SU-DHL-6 (cell line): ENCODE data around the gene THAP7.

ENCODE experiments used
- H2AFZ ChIP-seq: fragments of 200-600 bp; sonication (generic); 2 replicates; pipeline ENCODE4 v1.6.1; 2014; ENCODE audit warnings: low read depth, mild to moderate bottlenecking, moderate library complexity, mixed read lengths, antibody characterized with exemption, low read length; ENCODE audit not compliant: severe bottlenecking
- H3F3A ChIP-seq: fragments of 200-600 bp; shearing (Covaris generic); 2 replicates; pipeline ENCODE4 v1.6.0; 2016; ENCODE audit warnings: antibody characterized with exemption, mild to moderate bottlenecking; ENCODE audit not compliant: insufficient read depth
- H3K27ac ChIP-seq: fragments of 200-600 bp; sonication (generic); 2 replicates; pipeline ENCODE4 v1.5.1; 2016; ENCODE audit warnings: low read depth, mild to moderate bottlenecking, low read length, moderate library complexity, mixed read lengths
- H3K27me3 ChIP-seq: fragments of 200-600 bp; sonication (generic), shearing (Covaris generic); 2 replicates; pipeline ENCODE4 v1.6.0; 2014; ENCODE audit warnings: mild to moderate bottlenecking, low read length
- H3K36me3 ChIP-seq: fragments of 200-600 bp; sonication (generic); 2 replicates; pipeline ENCODE4 v1.6.1; 2014; ENCODE audit warnings: mild to moderate bottlenecking, low read length, mixed read lengths
- H3K4me2 ChIP-seq: fragments of 300-600, 200-600 bp; shearing (Covaris generic), sonication (generic); 2 replicates; pipeline ENCODE4 v1.6.0; 2014; ENCODE audit warnings: low read length, low read depth, mild to moderate bottlenecking; ENCODE audit not compliant: poor library complexity, severe bottlenecking
- H3K4me3 ChIP-seq: fragments of 200-600 bp; sonication (generic); 2 replicates; pipeline ENCODE4 v1.5.1; 2014; ENCODE audit warnings: antibody characterized with exemption, low read length, mild to moderate bottlenecking, mixed read lengths; ENCODE audit not compliant: insufficient read depth, poor library complexity, severe bottlenecking
- H3K79me2 ChIP-seq: fragments of 200-600 bp; sonication (generic); 2 replicates; pipeline ENCODE4 v1.6.1; 2014; ENCODE audit warnings: mild to moderate bottlenecking, low read length, moderate library complexity; ENCODE audit not compliant: insufficient read depth
- H3K9ac ChIP-seq: fragments of 200-600 bp; sonication (generic); 2 replicates; pipeline ENCODE4 v1.7.0; 2014; ENCODE audit warnings: mild to moderate bottlenecking, low read length
- H3K9me2 ChIP-seq: fragments of 200-600 bp; sonication (generic); replicated peaks from 2 replicates; pipeline ENCODE4 v1.6.1; 2014; ENCODE audit warnings: low read length; ENCODE audit not compliant: insufficient read depth
- H3K9me3 ChIP-seq: fragments of 200-600 bp; sonication (generic); 2 replicates; pipeline ENCODE4 v1.6.1; 2014; ENCODE audit warnings: low read length, mixed read lengths; ENCODE audit not compliant: insufficient read depth
- H4K20me1 ChIP-seq: fragments of 200-600 bp; sonication (generic); 2 replicates; pipeline ENCODE4 v1.6.1; 2014; ENCODE audit warnings: low read depth, mild to moderate bottlenecking, antibody characterized with exemption, low read length, moderate library complexity, mixed read lengths
- EZH2phosphoT487 ChIP-seq: fragments of 200-600 bp; sonication (generic), shearing (Covaris generic); conservative IDR thresholded peaks from 2 replicates; pipeline ENCODE4 v1.6.1; 2018; ENCODE audit warnings: mild to moderate bottlenecking, antibody characterized with exemption, low read length, moderate library complexity, mixed read lengths
- TF ChIP-seq, protein P1 (sequence below): fragments of 200-600 bp; sonication (generic); IDR thresholded peaks from one replicate; pipeline ENCODE4 v1.5.1; 2017; ENCODE audit warnings: antibody characterized with exemption, mild to moderate bottlenecking, low read length, moderate library complexity; ENCODE audit not compliant: insufficient read depth, poor library complexity, severe bottlenecking

THAP7 gene

DNA sequence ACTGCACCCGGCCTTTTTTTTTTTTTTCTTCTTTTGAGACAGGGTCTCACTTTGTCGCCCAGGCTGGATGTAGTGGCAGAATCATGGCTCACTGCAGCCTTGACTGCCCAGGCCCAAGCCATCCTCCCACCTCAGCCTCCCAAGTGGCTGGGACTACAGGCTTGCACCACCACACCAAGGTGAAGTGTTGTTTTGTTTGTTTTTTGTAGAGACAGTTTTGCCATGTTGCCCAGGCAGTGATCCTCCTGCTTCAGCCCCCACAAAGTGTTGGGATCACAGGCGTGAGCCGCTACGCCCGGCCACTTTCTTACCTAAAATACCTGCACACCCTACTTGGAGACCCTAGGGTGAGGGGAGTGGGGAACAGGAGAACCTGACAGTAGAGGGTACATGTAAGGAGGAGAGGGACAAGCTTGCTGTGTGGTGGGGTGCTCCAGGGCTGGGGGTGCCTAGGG lies 39.4 kb downstream of the THAP7 start:
- Histone ChIP-seq H3K36me3 (no peaks in the 10 kb centered on the region), H3K9me2 (no peaks in the 10 kb centered on the region), H3K9me3 (no peaks in the 10 kb centered on the region), H3K9ac (no peak overlapping the region), H3K27ac (no peak overlapping the region), H3K4me2 (no peak overlapping the region), H3K79me2 (no peaks in the 10 kb centered on the region), H2AFZ (no peak overlapping the region), H4K20me1 (no peaks in the 10 kb centered on the region), H3F3A (no peaks in the 10 kb centered on the region), H3K27me3 (no peaks in the 10 kb centered on the region), H3K4me3 (no peak overlapping the region)
- no peak for TF ChIP-seq EZH2phosphoT487
- TF ChIP-seq, protein P1, sequence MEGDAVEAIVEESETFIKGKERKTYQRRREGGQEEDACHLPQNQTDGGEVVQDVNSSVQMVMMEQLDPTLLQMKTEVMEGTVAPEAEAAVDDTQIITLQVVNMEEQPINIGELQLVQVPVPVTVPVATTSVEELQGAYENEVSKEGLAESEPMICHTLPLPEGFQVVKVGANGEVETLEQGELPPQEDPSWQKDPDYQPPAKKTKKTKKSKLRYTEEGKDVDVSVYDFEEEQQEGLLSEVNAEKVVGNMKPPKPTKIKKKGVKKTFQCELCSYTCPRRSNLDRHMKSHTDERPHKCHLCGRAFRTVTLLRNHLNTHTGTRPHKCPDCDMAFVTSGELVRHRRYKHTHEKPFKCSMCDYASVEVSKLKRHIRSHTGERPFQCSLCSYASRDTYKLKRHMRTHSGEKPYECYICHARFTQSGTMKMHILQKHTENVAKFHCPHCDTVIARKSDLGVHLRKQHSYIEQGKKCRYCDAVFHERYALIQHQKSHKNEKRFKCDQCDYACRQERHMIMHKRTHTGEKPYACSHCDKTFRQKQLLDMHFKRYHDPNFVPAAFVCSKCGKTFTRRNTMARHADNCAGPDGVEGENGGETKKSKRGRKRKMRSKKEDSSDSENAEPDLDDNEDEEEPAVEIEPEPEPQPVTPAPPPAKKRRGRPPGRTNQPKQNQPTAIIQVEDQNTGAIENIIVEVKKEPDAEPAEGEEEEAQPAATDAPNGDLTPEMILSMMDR = no peak

DNA sequence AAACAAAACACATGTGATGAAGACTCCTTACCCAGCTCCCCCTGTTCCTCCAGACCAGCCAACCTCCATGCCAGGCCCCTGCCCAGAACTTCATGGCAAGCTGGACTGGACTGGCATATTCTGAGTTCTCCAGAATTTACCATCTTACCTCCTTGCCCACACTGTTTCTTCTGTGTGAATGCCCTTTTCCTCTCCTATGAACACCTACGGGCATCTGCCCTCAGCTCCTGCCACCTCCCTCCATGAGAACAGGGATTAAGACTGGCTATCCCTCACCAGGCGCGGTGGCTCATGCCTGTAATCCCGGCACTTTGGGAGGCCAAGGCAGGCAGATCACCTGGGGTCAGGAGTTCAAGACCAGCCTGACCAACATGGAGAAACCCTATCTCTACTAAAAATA lies 41.3 kb downstream of the THAP7 start:
- Histone ChIP-seq H3F3A (no peaks in the 10 kb centered on the region), H3K27me3 (no peaks in the 10 kb centered on the region), H3K79me2 (no peaks in the 10 kb centered on the region), H3K9ac (no peak overlapping the region), H2AFZ (no peak overlapping the region), H4K20me1 (no peaks in the 10 kb centered on the region), H3K27ac (no peak overlapping the region), H3K4me3 (no peak overlapping the region), H3K9me2 (no peaks in the 10 kb centered on the region), H3K9me3 (no peaks in the 10 kb centered on the region), H3K36me3 (no peaks in the 10 kb centered on the region), H3K4me2 (no peak overlapping the region)
- TF ChIP-seq, protein P1 = no peak
- TF ChIP-seq EZH2phosphoT487 = no peak

DNA sequence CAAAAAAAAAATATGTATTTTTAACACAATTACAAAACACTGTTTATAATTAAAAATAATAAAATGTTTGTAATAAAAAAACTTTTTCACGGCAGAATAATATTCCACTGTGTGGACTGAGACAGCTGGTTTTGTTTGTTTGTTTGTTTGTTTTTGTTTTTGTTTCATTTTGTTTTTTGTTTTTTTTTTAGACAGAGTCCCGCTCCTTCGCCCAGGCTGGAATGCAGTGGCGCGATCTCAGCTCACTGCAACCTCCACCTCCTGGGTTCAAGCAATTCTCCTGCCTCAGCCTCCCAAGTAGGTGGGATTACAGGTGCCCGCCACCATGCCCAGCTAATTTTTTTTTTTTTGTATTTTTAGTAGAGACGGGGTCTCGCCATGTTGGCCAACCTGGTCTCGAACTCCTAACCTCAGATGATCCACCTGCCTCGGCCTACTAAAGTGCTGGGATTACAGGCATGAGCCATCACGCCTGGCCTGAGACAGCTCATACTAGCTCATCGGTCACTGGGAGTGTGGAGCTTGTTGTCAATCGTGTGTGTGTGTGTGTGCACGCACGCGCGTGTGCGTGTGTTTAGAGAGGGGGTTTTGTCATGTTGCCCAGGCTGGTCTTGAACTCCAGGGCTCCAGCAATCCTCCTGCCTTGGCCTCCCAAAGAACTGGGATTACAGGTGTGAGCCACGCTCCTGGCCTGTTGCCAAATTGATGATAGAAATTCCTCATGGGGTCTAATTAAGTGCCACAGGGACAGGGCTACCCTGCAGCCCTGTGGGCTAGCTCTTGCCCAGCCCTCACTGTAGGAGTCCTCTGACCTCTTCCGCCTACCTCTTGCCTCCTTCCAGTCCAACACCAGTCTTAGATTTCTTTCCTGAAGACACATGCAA lies 42.1 kb downstream of the THAP7 start:
- Histone ChIP-seq H4K20me1 (no peaks in the 10 kb centered on the region), H3K9me3 (no peaks in the 10 kb centered on the region), H3K27me3 (no peaks in the 10 kb centered on the region), H3F3A (no peaks in the 10 kb centered on the region), H3K9me2 (no peaks in the 10 kb centered on the region), H3K27ac (no peak overlapping the region), H3K4me3 (no peak overlapping the region), H3K79me2 (no peaks in the 10 kb centered on the region), H2AFZ (no peak overlapping the region), H3K36me3 (no peaks in the 10 kb centered on the region), H3K4me2 (no peak overlapping the region), H3K9ac (no peak overlapping the region)
- TF ChIP-seq, protein P1 = no peak
- no peak for TF ChIP-seq EZH2phosphoT487
